Pancreas (tissue), 10 donors: Measurements from ENCODE around the gene TNFAIP8L3. TPM values are rescaled to one million over a fixed set of nuclear protein-coding genes. Genes with fewer than 3 reads are reported as not detected.

Experiments used
- ATAC-seq, 4 donors: fragments of 200-7000 bp; cut with Tn5 transposase; one replicate each; pipeline versions ENCODE4 v1.8.0 to v1.9.1; 2020; ENCODE audit warnings: mild to moderate bottlenecking in 4 of 4, moderate library complexity in 4 of 4
- DNase-seq, 6 donors: peaks; one replicate each; pipeline ENCODE4 v3.0.0-alpha.2; 2020
- FAIRE-seq: peaks from 2 replicates; lab custom pipeline; 2012; peaks lifted over from hg19 to GRCh38; lab: Jason Lieb, UNC
- H3K27ac ChIP-seq, 4 donors: fragments of 200-600 bp; sonication (generic); 1 replicate in 3 of 4; 2 replicates in 1 of 4; pipeline versions ENCODE4 v1.5.0 to v1.8.0; 2020
- H3K27me3 ChIP-seq, 4 donors: fragments of 200-600 bp; one replicate each; pipeline ENCODE4 v1.8.0; 2021
- H3K36me3 ChIP-seq, 3 donors: fragments of 200-600 bp; sonication (generic) in 1 of 3; one replicate each; pipeline versions ENCODE4 v1.5.0 to v1.8.0; 2020 to 2021
- H3K4me1 ChIP-seq, 3 donors: fragments of 200-600 bp; one replicate each; pipeline ENCODE4 v1.8.0; 2021
- H3K4me3 ChIP-seq, 4 donors: fragments of 200-600 bp; sonication (generic) in 2 of 4; one replicate each; pipeline versions ENCODE4 v1.5.0 to v1.8.0; 2020 to 2021
- H3K9me3 ChIP-seq, 4 donors: fragments of 200-600 bp; one replicate each; pipeline ENCODE4 v1.8.0; 2021
- CTCF ChIP-seq, 4 donors: fragments of 200-600 bp; sonication (generic) in 3 of 4; IDR thresholded peaks; one replicate each; pipeline versions ENCODE4 v1.5.0 to v1.8.0; 2021; ENCODE audit warnings: antibody characterized with exemption in 4 of 4
- WGBS, 2 donors: extraction: QIAGEN DNeasy Blood & Tissue Kit; methylation state at CpG; one replicate each; pipeline ENCODE4 v1.1.7; 2013; 5-methylcytosine and 5-hydroxymethylcytosine counted together
- intact Hi-C, 3 donors: fragments of 100-400 bp; cut with DNase I; formaldehyde crosslinking; loops; one replicate each; pipeline versions ENCODE4 v1.11.1 to v1.14.2; 2022
- polyA plus RNA-seq, 2 donors: library from polyadenylated mRNA; stranded (reverse); fragments of 200-250 nt; gene quantifications; one replicate each; pipeline ENCODE4 v1.2.3, GENCODE V29; 2013
- total RNA-seq, 6 donors: library from RNA; stranded (reverse); fragmentation: NEBNext Ultra II Directional in 4 of 6; extraction: Animal tissue kit (Norgen Biotek cat#: 25700) in 4 of 6; gene quantifications; one replicate each; pipeline versions ENCODE4 v1.2.1 to v1.2.4, GENCODE V29; 2021 to 2023
- donor health status: healthy with polysubstance abuse.
- donor health status: DM: no; HTN: no; CAD: no; lungs with moderate emphysema.
- donor health status: DM: no; HTN: no; CAD: no.
- donor health status: control.
- donor health status: control.
- donor health status: Bipolar disorder and iron deficiency.
- donor health status: DM: yes; HTN: yes; CAD: no.
- donor health status: DM: no; HTN: no; CAD: no.
- donor health status: DM: no; HTN: no; CAD: no.
- donor health status: DM: yes; HTN: yes; CAD: no.

TNFAIP8L3 gene
- total and polyA plus RNA-seq, 8 donors: 0.09 to 1.8 (median 0.72) TPM

DNA sequence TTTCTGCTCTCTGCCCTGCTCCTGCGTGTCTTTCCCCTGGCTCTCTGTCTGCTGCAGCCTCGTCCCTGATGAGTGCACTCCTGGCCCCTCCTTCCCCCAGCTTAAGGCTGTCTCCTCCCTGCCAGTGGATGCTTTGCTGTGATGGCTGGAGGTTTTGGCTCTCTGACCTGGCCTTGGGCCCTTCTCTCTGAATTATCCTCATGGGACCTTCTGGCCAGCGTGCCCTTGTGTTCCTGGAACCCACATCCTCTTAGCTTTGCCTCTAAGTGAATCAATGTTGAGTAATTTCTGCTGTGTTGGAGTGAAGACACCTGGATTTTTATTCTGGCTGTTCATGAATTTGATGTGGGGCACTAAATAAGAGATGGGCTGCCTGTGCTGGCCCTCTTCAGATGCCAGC, 9.8 kb upstream of the TNFAIP8L3 start:
- no peak for FAIRE-seq
- Histone ChIP-seq H3K4me1 (no peaks in the 10 kb centered on the region), H3K27ac (no peak overlapping the region), H3K36me3 (no peaks in the 10 kb centered on the region), H3K4me3 (no peak overlapping the region), H3K9me3 (no peaks in the 10 kb centered on the region), H3K27me3 (peaks cover 0 to 5% (median 0%) of the 10 kb centered on the region in 4 donors)
- intact Hi-C loops: no loop called here
- peak in 1 of 6 donors; percentile 19 for DNase-seq
- no peak for TF ChIP-seq CTCF (IDR thresholded peaks at IDR 0.05)
- peak in 2 of 4 donors; percentile 49 to 53 for ATAC-seq
- WGBS, 2 donors: 62 to 63% methylated on average over 3 of the region's 3 CpGs

DNA sequence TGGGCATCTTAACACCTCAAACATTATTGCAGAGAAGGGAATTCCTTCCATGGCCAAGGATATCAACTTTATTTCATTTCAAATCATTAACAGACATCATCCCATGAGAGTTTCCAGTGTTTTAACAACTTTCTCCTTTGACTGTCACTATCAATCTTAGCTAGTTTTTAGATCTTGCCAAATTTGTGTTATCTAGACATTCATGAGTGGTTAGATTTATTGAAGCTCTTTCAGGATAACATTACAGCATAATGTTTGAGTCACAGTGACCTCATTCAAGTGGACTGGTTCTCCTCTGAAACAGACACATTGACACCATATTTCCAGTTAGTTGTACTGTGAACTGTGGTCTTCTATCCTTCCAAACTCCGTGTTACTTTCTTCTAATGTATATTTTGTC, 8.6 kb upstream of the TNFAIP8L3 start:
- Histone ChIP-seq H3K4me3 (no peak overlapping the region), H3K9me3 (no peaks in the 10 kb centered on the region), H3K36me3 (no peaks in the 10 kb centered on the region), H3K4me1 (no peaks in the 10 kb centered on the region), H3K27me3 (peaks cover 0 to 11% (median 0%) of the 10 kb centered on the region in 4 donors), H3K27ac (no peak overlapping the region)
- intact Hi-C loops: no loop called here
- TF ChIP-seq CTCF (IDR thresholded peaks at IDR 0.05): no peak
- DNase-seq: no peak
- WGBS, 2 donors: 48 to 59% methylated on average over 1 of the region's 1 CpG
- peak in 1 of 4 donors; percentile 44 for ATAC-seq
- no peak for FAIRE-seq

DNA sequence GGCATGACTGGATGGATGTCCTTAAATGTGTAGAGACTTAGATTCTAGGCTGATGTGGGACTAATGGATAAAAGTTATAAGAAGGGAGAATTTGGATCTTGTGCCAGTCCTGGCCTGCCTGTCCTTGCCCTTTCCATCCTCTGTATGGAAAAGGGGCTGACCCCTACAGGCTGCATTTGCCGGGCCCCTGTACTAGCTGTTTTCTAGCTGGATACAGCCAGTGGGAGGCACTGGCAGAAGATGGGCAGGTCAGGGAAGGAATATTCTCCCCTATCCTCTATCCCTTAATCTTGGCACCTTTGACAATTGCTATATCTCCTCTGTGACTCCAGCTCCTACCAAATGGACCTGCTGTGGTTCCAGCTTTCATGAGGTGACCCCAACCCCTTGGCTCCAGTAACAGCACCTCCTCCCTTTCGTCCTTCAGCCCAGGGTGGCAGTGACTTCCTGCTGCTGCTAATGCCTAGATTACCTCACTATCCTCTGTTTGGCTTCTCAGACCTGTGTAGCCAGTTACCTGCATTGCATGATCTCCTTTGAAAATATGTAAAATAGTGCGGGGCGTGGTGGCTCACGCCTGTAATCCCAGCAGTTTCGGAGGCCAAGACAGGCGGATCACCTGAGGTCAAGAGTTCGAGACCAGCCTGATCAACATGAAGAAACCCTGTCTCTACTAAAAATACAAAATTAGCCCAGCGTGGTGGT, 6.2 kb upstream of the TNFAIP8L3 start:
- FAIRE-seq: no peak
- peaks cover 0 to 18% (median 0%) of the 10 kb centered on the region in 4 donors for H3K27me3 ChIP-seq
- TF ChIP-seq CTCF (IDR thresholded peaks at IDR 0.05): no peak
- intact Hi-C loops: no loop called here
- no peak for ATAC-seq
- DNase-seq: no peak
- 69 to 82% methylated on average over 9 of the region's 9 CpGs for WGBS, 2 donors
- no peak overlapping the region for H3K27ac ChIP-seq
- no peaks in the 10 kb centered on the region for H3K36me3 ChIP-seq
- no peaks in the 10 kb centered on the region for H3K4me1 ChIP-seq
- H3K9me3 ChIP-seq: no peaks in the 10 kb centered on the region
- H3K4me3 ChIP-seq: no peak overlapping the region

- Histone ChIP-seq H3K4me1 (no peaks in the 10 kb centered on the region), H3K9me3 (no peaks in the 10 kb centered on the region), H3K36me3 (no peaks in the 10 kb centered on the region), H3K27ac (no peak overlapping the region), H3K4me3 (no peak overlapping the region), H3K27me3 (peaks cover 0 to 22% (median 0%) of the 10 kb centered on the region in 4 donors)
- no peak for TF ChIP-seq CTCF (IDR thresholded peaks at IDR 0.05)
- no peak for DNase-seq
- no peak for ATAC-seq
- intact Hi-C loops: no loop called here
- no peak for FAIRE-seq
These were observed 4.5 kb upstream of the TNFAIP8L3 start for GRCh38 chr15:51099185-51099584.

GRCh38 chr15:51098331-51098619, 3.6 kb upstream of the TNFAIP8L3 start:
- H3K27me3 ChIP-seq: peaks cover 0 to 22% (median 0%) of the 10 kb centered on the region in 4 donors

More at GRCh38 chr15:51098331-51098619, 3.6 kb upstream of the TNFAIP8L3 start:
- FAIRE-seq (no peak), ATAC-seq (no peak), DNase-seq (no peak)
- H3K4me1 ChIP-seq: no peaks in the 10 kb centered on the region
- WGBS, 2 donors: 89 to 92% methylated on average over 1 of the region's 1 CpG
- no peak overlapping the region for H3K27ac ChIP-seq
- no peaks in the 10 kb centered on the region for H3K9me3 ChIP-seq
- H3K36me3 ChIP-seq: no peaks in the 10 kb centered on the region
- H3K4me3 ChIP-seq: no peak overlapping the region
- intact Hi-C loops: no loop called here
- TF ChIP-seq CTCF (IDR thresholded peaks at IDR 0.05): no peak
